A549 treated with CpdA at 1 μM for 4 hours (cell line): Measurements from ENCODE around the gene MT1E. TPM values are rescaled to one million over a fixed set of nuclear protein-coding genes. Genes with fewer than 3 reads are reported as not detected.

Experiments
- total RNA-seq: library from RNA; stranded (reverse); fragments of 200-300 nt; extraction: Qiagen RNA extraction; gene quantifications from 5 replicates; pipeline ENCODE4 v1.2.3, GENCODE V29; 2022; ENCODE audit warnings: low read depth

The MT1E gene
- total RNA-seq = 0.80 TPM in 1 of 5 replicates, not detected in the others

DNA sequence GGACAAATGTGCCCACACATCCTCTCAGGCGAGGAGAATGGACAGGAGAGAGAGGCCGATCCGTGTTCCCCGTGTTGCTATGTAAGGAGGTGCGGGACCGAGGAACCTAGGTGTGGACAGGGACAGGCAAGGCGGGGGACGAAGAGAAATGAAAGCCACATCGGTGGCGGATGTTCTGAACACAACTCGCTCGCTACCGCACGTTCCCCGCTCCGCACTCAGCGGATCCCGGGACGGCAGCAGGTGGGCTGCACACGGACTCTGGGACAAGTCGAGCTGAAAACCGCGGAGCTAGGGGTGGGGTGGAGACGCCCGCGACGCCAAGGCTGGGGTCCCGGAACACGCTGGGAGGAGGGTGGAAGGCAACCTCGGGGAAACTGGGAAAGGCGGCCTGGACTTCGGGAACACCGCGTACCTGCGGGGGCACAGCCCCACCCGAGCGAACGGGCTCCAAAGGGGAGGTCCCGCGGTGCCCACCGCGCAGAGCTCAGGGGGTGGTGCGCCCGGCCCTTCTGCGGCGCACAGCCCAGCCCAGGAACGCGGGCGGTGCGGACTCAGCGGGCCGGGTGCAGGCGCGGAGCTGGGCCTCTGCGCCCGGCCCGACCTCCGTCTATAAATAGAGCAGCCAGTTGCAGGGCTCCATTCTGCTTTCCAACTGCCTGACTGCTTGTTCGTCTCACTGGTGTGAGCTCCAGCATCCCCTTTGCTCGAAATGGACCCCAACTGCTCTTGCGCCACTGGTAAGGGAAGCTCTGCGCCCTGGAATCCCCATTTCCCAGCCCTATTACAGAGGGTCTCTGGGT, at the start of gene MT1E:
TSS of gene MT1E (plus strand) at position 642 of the 803 bp plus-strand sequence. CDS start at position 713, 71 bp downstream.

DNA sequence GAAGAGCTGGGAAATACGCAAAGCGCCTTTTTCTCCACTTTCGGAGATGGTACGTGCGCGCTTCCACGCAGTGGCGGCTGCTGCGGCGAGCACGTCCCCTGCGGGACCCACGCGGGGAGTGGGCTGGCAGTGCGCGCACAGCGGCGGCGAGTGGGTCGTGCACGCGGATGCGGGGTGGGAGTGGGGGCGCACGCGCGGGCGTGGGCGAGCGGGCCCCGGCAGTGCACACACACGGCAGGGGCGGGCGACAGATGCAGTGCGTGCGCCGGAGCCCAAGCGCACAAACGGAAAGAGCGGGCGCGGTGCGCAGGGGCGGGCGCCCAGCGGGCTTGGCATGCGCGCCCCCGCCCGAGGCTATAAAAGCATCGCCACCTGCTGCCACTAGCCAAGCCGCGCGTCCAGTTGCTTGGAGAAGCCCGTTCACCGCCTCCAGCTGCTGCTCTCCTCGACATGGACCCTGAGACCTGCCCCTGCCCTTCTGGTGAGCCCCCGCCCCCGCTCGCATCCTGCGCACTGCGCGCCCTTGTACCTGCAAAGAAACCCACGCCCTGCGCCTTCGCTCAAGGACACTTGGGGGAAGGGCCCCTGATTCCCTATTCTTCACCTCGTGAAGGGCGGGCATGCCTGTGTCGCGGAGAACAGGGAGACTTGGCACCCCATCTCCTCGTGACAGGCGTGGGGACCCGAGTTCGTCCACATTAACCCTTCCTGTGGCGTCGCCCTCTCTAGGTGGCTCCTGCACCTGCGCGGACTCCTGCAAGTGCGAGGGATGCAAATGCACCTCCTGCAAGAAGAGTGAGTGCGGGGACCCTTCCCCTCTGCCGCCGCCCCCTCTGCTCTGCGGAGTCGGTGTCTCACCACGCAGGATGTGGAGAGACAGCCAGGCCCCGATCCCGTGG, 36.2 kb upstream of the MT1E start, which contains the start of gene MT3:
TSS of gene MT3 (plus strand) at position 388 of the 899 bp plus-strand sequence. CDS start at position 451, 63 bp downstream.

DNA sequence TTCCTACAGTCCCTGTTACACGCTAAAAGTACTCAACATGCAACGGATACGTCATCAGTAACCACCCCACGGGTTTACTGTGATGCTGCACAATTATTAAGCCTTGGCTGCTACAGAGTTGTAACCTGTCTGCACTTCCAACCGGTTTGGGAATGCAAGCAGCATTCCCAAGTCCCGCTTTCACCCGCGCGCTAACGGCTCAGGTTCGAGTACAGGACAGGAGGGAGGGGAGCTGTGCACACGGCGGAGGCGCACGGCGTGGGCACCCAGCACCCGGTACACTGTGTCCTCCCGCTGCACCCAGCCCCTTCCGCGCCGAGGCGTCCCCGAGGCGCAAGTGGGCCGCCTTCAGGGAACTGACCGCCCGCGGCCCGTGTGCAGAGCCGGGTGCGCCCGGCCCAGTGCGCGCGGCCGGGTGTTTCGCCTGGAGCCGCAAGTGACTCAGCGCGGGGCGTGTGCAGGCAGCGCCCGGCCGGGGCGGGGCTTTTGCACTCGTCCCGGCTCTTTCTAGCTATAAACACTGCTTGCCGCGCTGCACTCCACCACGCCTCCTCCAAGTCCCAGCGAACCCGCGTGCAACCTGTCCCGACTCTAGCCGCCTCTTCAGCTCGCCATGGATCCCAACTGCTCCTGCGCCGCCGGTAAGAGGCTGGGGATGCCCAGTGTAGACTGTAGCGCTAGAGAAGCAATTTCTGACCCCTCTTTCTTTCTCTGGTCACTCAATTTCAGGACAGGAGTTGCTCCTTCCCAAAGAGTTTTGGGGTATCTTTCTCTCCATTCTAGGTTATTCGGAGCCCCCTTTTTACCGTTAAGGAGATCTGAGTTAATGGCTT, 17.3 kb upstream of the MT1E start, which contains the start of gene MT2A:
TSS of gene MT2A (plus strand) at position 542 of the 833 bp plus-strand sequence. CDS start at position 614, 72 bp downstream.

DNA sequence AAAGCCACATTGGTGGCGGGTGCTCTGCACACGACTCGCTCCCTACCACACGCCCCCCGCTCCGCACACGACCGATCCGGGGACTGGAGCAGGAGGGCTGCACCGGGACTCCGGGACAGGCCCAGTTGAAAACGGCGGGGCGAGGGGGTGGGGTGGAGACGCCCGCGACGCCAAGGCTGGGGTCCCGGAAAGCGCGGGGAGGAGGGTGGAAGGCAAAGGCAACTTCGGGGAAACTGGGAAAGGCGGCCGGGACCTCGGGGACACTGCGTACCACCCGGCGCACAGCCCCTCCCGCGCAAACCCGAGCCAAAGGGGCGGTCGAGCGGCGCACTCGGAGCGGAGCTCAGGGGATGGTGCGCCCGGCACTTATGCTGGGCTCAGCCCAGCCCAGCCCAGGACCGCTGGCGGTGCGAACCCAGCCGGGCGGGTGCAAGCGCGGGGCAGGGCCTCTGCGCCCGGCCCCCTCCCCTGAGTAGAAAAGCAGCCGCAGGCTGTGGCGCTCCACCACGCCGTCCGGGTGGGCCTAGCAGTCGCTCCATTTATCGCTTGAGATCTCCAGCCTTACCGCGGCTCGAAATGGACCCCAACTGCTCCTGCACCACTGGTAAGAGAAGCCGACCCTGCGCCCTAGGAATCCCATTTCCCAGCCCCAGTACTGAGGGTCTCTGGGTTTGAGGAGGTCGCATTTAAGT, 6.7 kb downstream of the MT1E start, which contains the start of gene MT1M:
TSS of gene MT1M (plus strand) at position 504 of the 692 bp plus-strand sequence. CDS start at position 577, 73 bp downstream.

DNA sequence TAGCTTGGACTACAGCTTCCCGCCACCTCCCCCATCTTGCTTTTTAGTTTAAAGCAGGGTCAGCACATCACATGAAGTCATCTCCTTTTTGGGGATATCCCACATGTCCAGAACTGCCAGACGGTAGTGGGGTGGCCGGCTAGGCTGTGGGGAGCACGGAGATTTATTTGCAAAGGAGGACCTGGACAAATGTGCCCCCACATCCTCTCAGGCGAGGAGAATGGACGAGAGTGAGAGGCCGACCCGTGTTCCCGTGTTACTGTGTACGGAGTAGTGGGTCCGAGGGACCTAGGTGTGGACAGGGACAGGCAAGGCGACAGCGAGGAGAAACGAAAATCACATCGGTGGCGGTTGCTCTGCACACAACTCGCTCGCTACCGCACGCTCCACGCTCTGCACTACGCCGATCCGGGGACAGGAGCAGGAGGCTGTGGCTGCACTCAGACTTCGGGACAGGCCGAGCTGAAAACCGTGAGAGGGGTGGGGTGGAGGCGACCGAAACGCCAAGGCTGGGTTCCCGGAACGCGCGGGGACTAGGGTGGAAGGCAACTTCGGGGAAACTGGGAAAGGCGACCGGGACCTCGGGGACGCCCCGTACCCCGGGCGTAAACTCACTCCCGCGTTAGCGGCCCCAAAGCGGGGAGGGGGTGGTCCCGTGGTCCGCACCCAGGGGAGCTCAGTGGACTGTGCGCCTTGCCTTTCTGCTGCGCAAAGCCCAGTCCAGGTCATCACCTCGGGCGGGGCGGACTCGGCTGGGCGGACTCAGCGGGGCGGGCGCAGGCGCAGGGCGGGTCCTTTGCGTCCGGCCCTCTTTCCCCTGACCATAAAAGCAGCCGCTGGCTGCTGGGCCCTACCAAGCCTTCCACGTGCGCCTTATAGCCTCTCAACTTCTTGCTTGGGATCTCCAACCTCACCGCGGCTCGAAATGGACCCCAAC, 12.5 kb downstream of the MT1E start, which contains the start of gene MT1A:
TSS of gene MT1A (plus strand) at position 853 of the 937 bp plus-strand sequence. CDS start at position 926, 73 bp downstream.

DNA sequence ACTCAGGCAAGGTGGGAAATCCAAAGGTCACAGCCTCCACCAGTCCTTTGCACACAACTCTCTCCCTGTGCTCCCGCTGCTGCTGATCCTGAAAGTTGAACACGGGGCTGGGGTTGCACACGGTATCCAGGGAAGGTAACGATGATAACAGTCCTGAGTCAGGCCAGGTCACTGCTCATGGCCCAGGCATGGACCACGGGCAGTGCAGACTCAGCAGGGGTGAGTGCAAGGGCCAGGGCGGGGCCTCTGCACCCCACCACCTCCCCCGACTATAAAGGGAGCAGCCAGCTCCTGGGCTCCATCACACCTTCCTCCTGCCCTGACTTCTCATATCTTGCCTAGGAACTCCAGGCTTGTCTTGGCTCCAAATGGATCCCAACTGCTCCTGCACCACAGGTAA, 26.0 kb downstream of the MT1E start, which contains the start of gene MT1B:
TSS of gene MT1B (plus strand) at position 301 of the 400 bp plus-strand sequence. CDS start at position 369, 68 bp downstream.

DNA sequence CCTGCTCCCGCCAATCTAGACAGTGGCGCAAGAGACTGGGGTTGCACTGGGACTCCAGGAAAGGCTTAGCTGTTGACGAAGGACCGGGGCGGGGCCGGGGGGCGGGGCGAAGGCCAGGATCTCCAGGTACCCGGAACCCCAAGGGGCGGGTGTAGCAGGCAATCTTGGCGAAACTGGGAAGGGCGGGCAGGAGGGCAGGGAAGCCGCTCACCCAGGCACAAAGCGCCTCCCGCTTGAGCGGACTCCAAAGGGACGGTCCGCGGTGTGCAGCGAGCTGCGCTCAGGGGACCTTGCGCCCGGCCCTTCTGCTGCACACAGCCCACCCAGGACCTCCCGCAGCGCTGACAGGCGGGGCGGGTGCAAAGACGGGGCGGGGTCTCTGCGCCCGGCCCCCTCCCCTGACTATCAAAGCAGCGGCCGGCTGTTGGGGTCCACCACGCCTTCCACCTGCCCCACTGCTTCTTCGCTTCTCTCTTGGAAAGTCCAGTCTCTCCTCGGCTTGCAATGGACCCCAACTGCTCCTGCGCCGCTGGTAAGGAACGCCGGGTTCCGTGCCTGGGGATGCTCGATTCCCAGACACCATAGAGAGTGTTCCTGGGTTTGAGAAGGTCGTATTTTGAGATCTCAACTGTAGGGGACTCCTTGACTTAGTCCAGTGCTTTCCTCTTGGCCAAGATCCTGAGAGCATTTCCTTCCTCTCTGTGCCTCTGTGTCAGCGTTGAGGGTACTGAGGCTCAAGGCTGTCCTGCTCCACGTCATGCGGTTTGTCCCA, 32.2 kb downstream of the MT1E start, which contains the start of gene MT1F:
TSS of gene MT1F (plus strand) at position 405 of the 772 bp plus-strand sequence. CDS start at position 505, 100 bp downstream.

DNA sequence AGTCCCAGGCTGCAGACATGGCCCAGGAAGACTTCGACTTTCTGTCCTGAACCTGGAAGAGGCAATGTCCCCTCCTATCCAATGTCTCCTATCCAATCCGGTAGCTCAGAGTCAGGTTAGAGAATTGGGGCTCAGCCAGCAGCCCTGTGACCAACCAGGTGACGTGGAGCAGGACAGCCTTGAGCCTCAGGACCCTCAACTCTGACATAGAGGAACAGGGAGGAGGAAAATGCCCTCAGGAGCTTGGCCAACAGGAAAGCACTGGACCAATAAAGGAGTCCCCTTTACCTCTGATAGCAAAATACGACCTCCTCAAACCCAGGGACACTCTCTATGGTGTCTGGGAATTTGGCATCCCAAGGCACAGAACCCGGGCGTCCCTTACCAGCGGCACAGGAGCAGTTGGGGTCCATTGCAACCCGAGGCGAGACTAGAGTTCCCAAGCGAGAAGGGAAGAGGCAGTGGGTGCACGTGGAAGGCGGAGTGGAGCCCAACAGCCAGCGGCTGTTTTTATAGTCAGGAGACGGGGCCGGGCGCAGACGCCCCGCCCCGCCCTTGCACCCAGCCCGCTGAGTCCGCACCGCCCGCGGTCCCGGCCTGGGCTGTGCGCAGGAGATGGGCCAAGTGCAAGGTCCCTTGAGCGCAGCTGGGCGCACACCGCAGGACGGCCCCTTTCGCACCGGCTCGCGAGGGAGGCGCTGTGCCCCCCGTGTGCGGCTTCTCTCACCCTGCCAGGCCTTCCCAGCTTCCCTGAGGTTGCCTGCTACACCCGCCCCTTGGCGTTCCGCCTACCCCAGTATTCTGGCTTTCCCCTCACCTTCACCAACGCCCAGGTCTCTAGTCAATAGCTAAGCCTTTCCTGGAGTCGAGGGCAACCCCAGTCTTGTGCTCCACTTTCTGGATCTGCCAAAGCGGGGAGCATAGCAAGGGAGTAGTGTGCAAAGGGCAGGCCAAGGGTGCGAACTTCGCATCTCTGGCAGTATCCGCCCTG, 42.3 kb downstream of the MT1E start, which contains the start of gene MT1G:
TSS of gene MT1G (minus strand) at position 485 of the 991 bp plus-strand sequence. CDS start at position 413, 72 bp downstream.

DNA sequence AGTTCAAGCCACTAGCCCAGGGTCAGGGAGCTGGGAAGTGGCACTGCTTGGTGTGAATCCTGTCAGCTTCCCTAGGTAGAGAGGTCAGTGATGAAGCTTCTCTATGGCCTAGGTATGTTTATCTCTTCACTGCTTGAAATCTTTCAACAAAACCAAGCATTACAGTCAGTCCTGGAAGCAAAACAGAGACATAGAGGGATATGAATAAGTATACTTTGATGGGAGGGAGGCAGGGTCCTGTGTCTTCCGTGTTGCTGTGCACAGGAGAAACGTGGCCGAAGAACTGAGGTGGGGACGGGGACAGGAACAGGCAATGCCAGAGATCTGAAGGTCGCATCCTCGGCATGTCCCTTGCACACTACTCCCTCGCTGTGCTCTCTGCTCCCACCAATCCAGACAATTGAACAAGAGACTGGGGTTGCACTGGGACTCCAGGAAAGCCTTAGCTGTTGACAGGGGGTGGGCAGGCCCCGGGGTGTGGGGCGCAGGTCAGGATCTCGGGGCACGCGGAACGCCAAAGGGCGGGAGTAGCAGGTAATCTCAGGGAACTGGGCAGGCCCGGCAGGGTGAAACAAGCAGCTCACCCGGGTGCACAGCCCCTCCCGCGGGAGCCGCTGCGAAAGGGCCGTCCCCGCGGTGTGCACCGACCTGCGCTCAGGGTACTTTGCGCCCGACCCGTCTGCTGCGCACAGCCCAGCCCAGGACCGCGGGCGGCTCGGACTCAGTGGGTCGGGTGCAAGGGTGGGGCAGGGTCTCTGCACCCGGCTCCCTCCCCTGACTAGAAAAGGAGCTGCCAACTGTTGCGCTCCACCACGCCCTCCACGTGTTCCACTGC, 43.6 kb downstream of the MT1E start, which contains the start of gene MT1H:
TSS of gene MT1H (plus strand) at position 810 of the 835 bp plus-strand sequence. CDS start 71 bp downstream, outside the sequence.

Other genes with a start within 250 kb of the MT1E start
- 56.4 to 67.6 TPM (median 59.3 TPM) in 5 replicates for gene AMFR, start 200.2 kb upstream of the MT1E start, total RNA-seq
- 105 to 122 TPM (median 110 TPM) in 5 replicates for gene NUDT21, start 174.4 kb upstream of the MT1E start, total RNA-seq
- 63.9 to 103 TPM (median 74.3 TPM) in 5 replicates for gene OGFOD1, start 174.2 kb upstream of the MT1E start, total RNA-seq
- gene BBS2, start 105.8 kb upstream of the MT1E start, total RNA-seq = 16.3 to 21.6 TPM (median 19.4 TPM) in 5 replicates
- gene MT4, start 60.7 kb upstream of the MT1E start, total RNA-seq = not detected in 5 replicates
- 1.5 TPM in 1 of 5 replicates, not detected in the others for gene MT3, start 36.3 kb upstream of the MT1E start, total RNA-seq
- 559 to 813 TPM (median 661 TPM) in 5 replicates for gene MT2A, start 17.2 kb upstream of the MT1E start, total RNA-seq
- not detected in 5 replicates for gene MT1M, start 6.9 kb downstream of the MT1E start, total RNA-seq
- 11.0 to 18.4 TPM (median 16.2 TPM) in 5 replicates for gene MT1A, start 12.9 kb downstream of the MT1E start, total RNA-seq
- not detected in 5 replicates for gene MT1B, start 26.1 kb downstream of the MT1E start, total RNA-seq
- 7.8 to 18.7 TPM (median 12.3 TPM) in 5 replicates for gene MT1F, start 32.2 kb downstream of the MT1E start, total RNA-seq
- gene MT1G, start 42.3 kb downstream of the MT1E start, total RNA-seq = not detected in 5 replicates
- not detected in 5 replicates for gene MT1H, start 44.0 kb downstream of the MT1E start, total RNA-seq
- 152 to 245 TPM (median 180 TPM) in 5 replicates for gene MT1X, start 56.7 kb downstream of the MT1E start, total RNA-seq
- 80.5 to 105 TPM (median 103 TPM) in 5 replicates for gene NUP93, start 104.3 kb downstream of the MT1E start, total RNA-seq
- gene SLC12A3, start 239.4 kb downstream of the MT1E start, total RNA-seq = not detected in 5 replicates